DOHH2 (cell line): Measurements from ENCODE around the gene PTPRN2.

Source experiments
- H3F3A ChIP-seq: fragments of 200-600 bp; sonication (generic), shearing (Covaris generic); 2 replicates; pipeline ENCODE4 v1.6.0; 2016; ENCODE audit warnings: antibody characterized with exemption, mild to moderate bottlenecking; ENCODE audit not compliant: control insufficient read depth, insufficient read depth
- H3K27ac ChIP-seq: fragments of 200-600 bp; sonication (generic); 2 replicates; pipeline ENCODE4 v1.5.1; 2014; ENCODE audit warnings: low read depth, mild to moderate bottlenecking, low read length, moderate library complexity
- H3K27me3 ChIP-seq: fragments of 200-600 bp; sonication (generic); 2 replicates; pipeline ENCODE4 v1.6.1; 2014; ENCODE audit warnings: mild to moderate bottlenecking, low read length, mixed read lengths; ENCODE audit not compliant: control insufficient read depth
- H3K36me3 ChIP-seq: fragments of 200-600 bp; sonication (generic); 2 replicates; pipeline ENCODE4 v1.6.1; 2014; ENCODE audit warnings: mild to moderate bottlenecking, low read length, moderate library complexity, mixed read lengths; ENCODE audit not compliant: control insufficient read depth
- H3K4me1 ChIP-seq: fragments of 200-600 bp; sonication (generic); 2 replicates; pipeline ENCODE4 v1.6.1; 2014; ENCODE audit warnings: mild to moderate bottlenecking, low read length, mixed read lengths; ENCODE audit not compliant: control insufficient read depth
- H3K4me2 ChIP-seq: fragments of 200-600 bp; sonication (generic); 2 replicates; pipeline ENCODE4 v1.6.0; 2014; ENCODE audit warnings: mild to moderate bottlenecking, low read length, moderate library complexity
- H3K4me3 ChIP-seq: fragments of 200-600 bp; sonication (generic); 2 replicates; pipeline ENCODE4 v1.5.1; 2014; ENCODE audit warnings: mild to moderate bottlenecking, low read length, mixed read lengths
- H3K79me2 ChIP-seq: fragments of 200-600 bp; sonication (generic); 2 replicates; pipeline ENCODE4 v1.6.1; 2014; ENCODE audit warnings: mild to moderate bottlenecking, low read length, mixed read lengths; ENCODE audit not compliant: control insufficient read depth
- H3K9me2 ChIP-seq: fragments of 200-600 bp; sonication (generic); replicated peaks from 2 replicates; pipeline ENCODE4 v1.6.1; 2014; ENCODE audit warnings: mild to moderate bottlenecking, low read length, mixed read lengths; ENCODE audit not compliant: control insufficient read depth
- H3K9me3 ChIP-seq: fragments of 200-600 bp; sonication (generic); 2 replicates; pipeline ENCODE4 v1.6.1; 2014; ENCODE audit warnings: antibody characterized with exemption, low read length, mixed read lengths; ENCODE audit not compliant: control insufficient read depth, insufficient read depth
- H4K20me1 ChIP-seq: fragments of 200-600 bp; sonication (generic); 2 replicates; pipeline ENCODE4 v1.6.0; 2014; ENCODE audit warnings: low read depth, mild to moderate bottlenecking, antibody characterized with exemption, low read length, moderate library complexity; ENCODE audit not compliant: control insufficient read depth, insufficient read depth
- EZH2phosphoT487 ChIP-seq: fragments of 200-600 bp; sonication (generic); IDR thresholded peaks from 2 replicates; pipeline ENCODE4 v1.6.1; 2017; ENCODE audit warnings: borderline replicate concordance, mild to moderate bottlenecking, antibody characterized with exemption, low read length, moderate library complexity, mixed read lengths
- TF ChIP-seq, protein P1 (sequence below): fragments of 200-600 bp; sonication (generic); IDR thresholded peaks from one replicate; pipeline ENCODE4 v1.5.1; 2014; ENCODE audit warnings: antibody characterized with exemption, mild to moderate bottlenecking, low read depth, low read length; ENCODE audit not compliant: poor library complexity, severe bottlenecking

Gene PTPRN2

DNA sequence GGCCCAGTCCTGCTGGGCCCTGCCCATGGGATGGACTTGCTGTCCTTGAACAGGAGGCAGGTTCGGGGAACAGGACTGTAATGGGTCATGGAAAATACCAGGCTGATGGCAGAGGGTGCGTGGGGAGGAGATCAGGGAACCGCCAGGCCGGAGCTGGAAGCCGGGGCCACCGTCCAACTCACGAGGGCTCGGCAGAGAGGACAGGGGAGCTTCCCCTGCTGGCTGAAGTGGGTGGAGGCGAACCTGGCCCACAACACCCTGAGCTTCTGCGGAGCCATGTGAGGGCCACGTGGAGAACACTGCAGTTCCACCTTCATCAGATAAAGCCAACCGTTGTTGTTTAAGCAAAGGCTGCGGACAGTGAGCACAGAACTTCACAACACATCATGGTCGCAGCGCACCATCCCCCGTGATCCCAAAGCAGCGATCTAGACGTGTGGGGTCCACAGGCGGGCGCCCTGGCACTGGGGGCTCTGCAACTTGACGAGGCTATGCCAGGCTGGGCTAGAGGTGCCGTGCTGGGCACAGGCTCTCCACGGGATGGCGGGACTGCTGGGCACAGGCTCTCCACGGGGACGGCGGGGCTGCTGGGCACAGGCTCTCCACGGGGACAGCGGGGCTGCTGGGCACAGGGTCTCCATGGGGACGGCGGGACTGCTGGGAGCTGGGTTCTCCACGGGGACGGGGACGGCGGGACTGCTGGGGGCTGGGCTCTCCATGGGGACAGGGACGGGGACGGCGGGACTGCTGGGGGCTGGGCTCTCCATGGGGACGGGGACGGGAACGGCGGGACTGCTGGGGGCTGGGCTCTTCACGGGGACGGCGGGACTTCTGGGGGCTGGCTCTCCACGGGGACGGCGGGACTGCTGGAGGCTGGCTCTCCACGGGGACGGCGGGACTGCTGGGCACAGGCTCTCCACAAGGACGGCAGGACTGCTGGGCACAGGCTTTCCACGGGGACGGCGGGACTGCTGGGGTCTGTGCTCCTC, 777.5 kb downstream of the PTPRN2 start:
- H3K4me2 ChIP-seq = no peak overlapping the region
- H3F3A ChIP-seq = no peaks in the 10 kb centered on the region
- H3K9me2 ChIP-seq = no peaks in the 10 kb centered on the region
- no peak overlapping the region for H3K27ac ChIP-seq
- no peak overlapping the region for H3K4me3 ChIP-seq
- H3K36me3 ChIP-seq = no peaks in the 10 kb centered on the region
- peaks cover 47% of the 10 kb centered on the region; the same call in 1 of the 2 replicates for H3K9me3 ChIP-seq
- no peaks in the 10 kb centered on the region for H3K27me3 ChIP-seq
- H3K79me2 ChIP-seq = no peaks in the 10 kb centered on the region
- no peaks in the 10 kb centered on the region for H4K20me1 ChIP-seq
- TF ChIP-seq, protein P1, sequence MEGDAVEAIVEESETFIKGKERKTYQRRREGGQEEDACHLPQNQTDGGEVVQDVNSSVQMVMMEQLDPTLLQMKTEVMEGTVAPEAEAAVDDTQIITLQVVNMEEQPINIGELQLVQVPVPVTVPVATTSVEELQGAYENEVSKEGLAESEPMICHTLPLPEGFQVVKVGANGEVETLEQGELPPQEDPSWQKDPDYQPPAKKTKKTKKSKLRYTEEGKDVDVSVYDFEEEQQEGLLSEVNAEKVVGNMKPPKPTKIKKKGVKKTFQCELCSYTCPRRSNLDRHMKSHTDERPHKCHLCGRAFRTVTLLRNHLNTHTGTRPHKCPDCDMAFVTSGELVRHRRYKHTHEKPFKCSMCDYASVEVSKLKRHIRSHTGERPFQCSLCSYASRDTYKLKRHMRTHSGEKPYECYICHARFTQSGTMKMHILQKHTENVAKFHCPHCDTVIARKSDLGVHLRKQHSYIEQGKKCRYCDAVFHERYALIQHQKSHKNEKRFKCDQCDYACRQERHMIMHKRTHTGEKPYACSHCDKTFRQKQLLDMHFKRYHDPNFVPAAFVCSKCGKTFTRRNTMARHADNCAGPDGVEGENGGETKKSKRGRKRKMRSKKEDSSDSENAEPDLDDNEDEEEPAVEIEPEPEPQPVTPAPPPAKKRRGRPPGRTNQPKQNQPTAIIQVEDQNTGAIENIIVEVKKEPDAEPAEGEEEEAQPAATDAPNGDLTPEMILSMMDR = no peak
- TF ChIP-seq EZH2phosphoT487 = no peak
- no peaks in the 10 kb centered on the region for H3K4me1 ChIP-seq

DNA sequence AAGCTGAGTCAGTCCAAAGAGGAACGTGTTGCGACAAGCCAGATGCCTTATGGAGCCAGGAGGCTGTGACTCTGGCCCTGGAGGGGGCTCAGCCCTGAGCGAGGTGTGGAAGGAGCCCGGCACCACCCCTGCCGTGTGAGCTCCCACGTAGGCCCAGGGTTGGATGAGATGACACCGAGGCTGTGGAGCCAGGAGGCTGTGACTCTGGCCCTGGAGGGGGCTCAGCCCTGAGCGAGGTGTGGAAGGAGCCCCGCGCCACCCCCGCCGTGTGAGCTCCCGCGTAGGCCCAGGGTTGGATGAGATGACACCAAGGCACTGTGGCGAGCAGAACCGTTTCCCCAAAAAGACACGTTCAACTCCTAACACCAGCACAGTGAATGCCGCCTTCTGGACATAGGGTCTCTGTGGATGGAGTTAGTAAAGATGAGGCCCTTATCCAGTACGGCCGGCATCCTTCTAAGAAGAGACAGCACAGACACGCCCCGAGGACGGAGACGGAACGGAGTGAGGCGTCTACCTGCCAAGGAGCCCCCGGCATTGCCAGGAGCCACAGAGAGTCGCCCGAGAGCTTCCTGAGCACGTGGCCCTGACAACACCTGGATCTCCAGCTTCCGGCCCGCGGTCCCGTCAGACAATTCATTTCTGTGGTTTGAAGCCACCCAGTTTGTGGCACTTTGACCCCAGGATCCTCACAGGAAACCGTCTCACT, 778.3 kb downstream of the PTPRN2 start:
- no peaks in the 10 kb centered on the region for H4K20me1 ChIP-seq
- H3K27me3 ChIP-seq = no peaks in the 10 kb centered on the region
- H3K4me2 ChIP-seq = no peak overlapping the region
- no peaks in the 10 kb centered on the region for H3F3A ChIP-seq
- no peaks in the 10 kb centered on the region for H3K36me3 ChIP-seq
- no peak for TF ChIP-seq EZH2phosphoT487
- TF ChIP-seq, protein P1 = no peak
- H3K27ac ChIP-seq = no peak overlapping the region
- H3K9me2 ChIP-seq = no peaks in the 10 kb centered on the region
- peaks cover 47% of the 10 kb centered on the region; the same call in 1 of the 2 replicates for H3K9me3 ChIP-seq
- H3K79me2 ChIP-seq = no peaks in the 10 kb centered on the region
- no peaks in the 10 kb centered on the region for H3K4me1 ChIP-seq
- no peak overlapping the region for H3K4me3 ChIP-seq

DNA sequence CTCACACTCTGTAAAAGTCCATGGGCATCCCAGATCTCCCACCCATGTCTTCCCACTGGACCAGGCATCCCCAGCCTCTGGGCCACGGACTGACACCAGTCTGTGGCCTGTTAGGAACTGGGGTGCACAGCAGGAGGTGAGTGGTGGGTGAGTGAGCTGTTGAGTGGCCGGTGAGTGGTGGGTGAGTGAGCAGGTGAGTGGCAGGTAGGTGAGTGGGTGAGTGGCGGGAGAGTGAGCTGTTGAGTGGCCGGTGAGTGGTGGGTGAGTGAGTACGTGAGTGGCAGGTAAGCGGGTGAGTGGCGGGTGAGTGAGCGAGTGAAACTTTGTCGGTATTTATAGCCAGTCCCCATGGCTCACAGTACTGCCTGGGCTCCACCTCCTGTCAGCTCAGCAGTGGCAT, 779.6 kb downstream of the PTPRN2 start:
- H3K27me3 ChIP-seq = no peaks in the 10 kb centered on the region
- H3K27ac ChIP-seq = no peak overlapping the region
- TF ChIP-seq, protein P1 = no peak
- no peak for TF ChIP-seq EZH2phosphoT487
- H3K9me2 ChIP-seq = no peaks in the 10 kb centered on the region
- H3K79me2 ChIP-seq = no peaks in the 10 kb centered on the region
- H3K4me1 ChIP-seq = no peaks in the 10 kb centered on the region
- H3K9me3 ChIP-seq = peaks cover 44% of the 10 kb centered on the region; the same call in 1 of the 2 replicates
- H3K4me2 ChIP-seq = no peak overlapping the region
- H3K36me3 ChIP-seq = no peaks in the 10 kb centered on the region
- no peaks in the 10 kb centered on the region for H4K20me1 ChIP-seq
- H3K4me3 ChIP-seq = no peak overlapping the region
- no peaks in the 10 kb centered on the region for H3F3A ChIP-seq
